Body of pancreas (tissue), 4 donors: Measurements from ENCODE around the gene PODXL.

ENCODE experiments used
- POLR2A ChIP-seq, 3 donors: fragments of 450-650 bp; IDR thresholded peaks; one replicate each; pipeline ENCODE4 v1.6.1; 2016; ENCODE audit warnings: antibody characterized with exemption in 3 of 3, mild to moderate bottlenecking in 2 of 3
- TF ChIP-seq, protein P1 (sequence below), 7 experiments: fragments of 450-650 bp in 4 of 7; fragments of 200-600 bp in 3 of 7; sonication (generic) in 3 of 7; IDR thresholded peaks; one replicate each; pipeline ENCODE4 v1.5.1; 2016 to 2019; ENCODE audit warnings: antibody characterized with exemption in 7 of 7

GRCh38 chr7:131583430-131583829 lies 27.0 kb upstream of the PODXL start:
- TF ChIP-seq, protein P1, sequence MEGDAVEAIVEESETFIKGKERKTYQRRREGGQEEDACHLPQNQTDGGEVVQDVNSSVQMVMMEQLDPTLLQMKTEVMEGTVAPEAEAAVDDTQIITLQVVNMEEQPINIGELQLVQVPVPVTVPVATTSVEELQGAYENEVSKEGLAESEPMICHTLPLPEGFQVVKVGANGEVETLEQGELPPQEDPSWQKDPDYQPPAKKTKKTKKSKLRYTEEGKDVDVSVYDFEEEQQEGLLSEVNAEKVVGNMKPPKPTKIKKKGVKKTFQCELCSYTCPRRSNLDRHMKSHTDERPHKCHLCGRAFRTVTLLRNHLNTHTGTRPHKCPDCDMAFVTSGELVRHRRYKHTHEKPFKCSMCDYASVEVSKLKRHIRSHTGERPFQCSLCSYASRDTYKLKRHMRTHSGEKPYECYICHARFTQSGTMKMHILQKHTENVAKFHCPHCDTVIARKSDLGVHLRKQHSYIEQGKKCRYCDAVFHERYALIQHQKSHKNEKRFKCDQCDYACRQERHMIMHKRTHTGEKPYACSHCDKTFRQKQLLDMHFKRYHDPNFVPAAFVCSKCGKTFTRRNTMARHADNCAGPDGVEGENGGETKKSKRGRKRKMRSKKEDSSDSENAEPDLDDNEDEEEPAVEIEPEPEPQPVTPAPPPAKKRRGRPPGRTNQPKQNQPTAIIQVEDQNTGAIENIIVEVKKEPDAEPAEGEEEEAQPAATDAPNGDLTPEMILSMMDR (IDR thresholded peaks at IDR 0.05), result no peak
- no peak for TF ChIP-seq POLR2A (IDR thresholded peaks at IDR 0.05)
